B cell (primary cell): Measurements from ENCODE around the gene PYM1. TPM values are rescaled to one million over a fixed set of nuclear protein-coding genes. Genes with fewer than 3 reads are reported as not detected.

ENCODE experiments used
- ATAC-seq: fragments of 200-7000 bp; cut with Tn5 transposase; one replicate; pipeline ENCODE4 v1.10.0; 2021; ENCODE audit warnings: low read depth, mild to moderate bottlenecking, moderate number of reproducible peaks, moderate library complexity
- CTCF ChIA-PET: fragments of 350-600 bp; sonication (Branson Sonifier 250); formaldehyde crosslinking; loops from one replicate; lab custom pipeline; 2021; ENCODE audit warnings: antibody characterized with exemption, inconsistent platforms; lab: Charles Lee
- POLR2A ChIA-PET: fragments of 350-600 bp; sonication (Branson Sonifier 250); formaldehyde crosslinking; loops from one replicate; lab custom pipeline; 2021; ENCODE audit warnings: antibody characterized with exemption; lab: Charles Lee
- DNase-seq: peaks from one replicate; pipeline ENCODE4 v3.0.0; 2013
- H2AFZ ChIP-seq: 2 replicates; pipeline ENCODE4 v1.6.1; 2012; ENCODE audit warnings: mild to moderate bottlenecking, low read depth, low read length; ENCODE audit not compliant: insufficient read depth, poor library complexity, severe bottlenecking
- H3K27ac ChIP-seq, 2 donors: 1 replicate in 1 of 2; 2 replicates in 1 of 2; pipeline ENCODE4 v1.5.1; 2012 to 2013; ENCODE audit warnings: low read length in 2 of 2, mild to moderate bottlenecking in 2 of 2, moderate library complexity in 1 of 2
- H3K27me3 ChIP-seq, 4 experiments: fragments of 200-600 bp in 1 of 4; sonication (generic) in 1 of 4; replicated peaks in 1 of 4; 1 replicate in 2 of 4; 2 replicates in 2 of 4; pipeline versions ENCODE4 v1.6.1 to v1.7.0; 2013 to 2016; ENCODE audit warnings: low read length in 3 of 4, mild to moderate bottlenecking in 2 of 4, mixed read lengths in 1 of 4, moderate library complexity in 1 of 4; ENCODE audit not compliant: insufficient read depth in 4 of 4, control insufficient read depth in 3 of 4; ENCODE audit errors: control extremely low read depth in 1 of 4
- H3K36me3 ChIP-seq, 2 experiments: replicated peaks in 1 of 2; 1 replicate in 1 of 2; 2 replicates in 1 of 2; pipeline versions ENCODE4 v1.6.1 to v1.7.1; 2013; ENCODE audit warnings: low read length in 1 of 2; ENCODE audit not compliant: insufficient read depth in 2 of 2, control insufficient read depth in 1 of 2; ENCODE audit errors: control extremely low read depth in 1 of 2, extremely low read depth in 1 of 2
- H3K4me1 ChIP-seq, 2 donors: fragments of 200-600 bp in 1 of 2; sonication (generic) in 1 of 2; 1 replicate in 1 of 2; 2 replicates in 1 of 2; pipeline versions ENCODE4 v1.5.1 to v1.6.1; 2013 to 2017; ENCODE audit warnings: low read length in 2 of 2; ENCODE audit not compliant: control insufficient read depth in 2 of 2, insufficient read depth in 2 of 2
- H3K4me2 ChIP-seq: replicated peaks from 2 replicates; pipeline ENCODE3; 2012; ENCODE audit warnings: mild to moderate bottlenecking, low read depth, low read length; ENCODE audit not compliant: poor library complexity, severe bottlenecking
- H3K4me3 ChIP-seq, 5 experiments: fragments of 200-600 bp in 1 of 5; sonication (generic) in 1 of 5; 1 replicate in 3 of 5; 2 replicates in 2 of 5; pipeline versions ENCODE4 v1.5.1 to v1.7.0; 2011 to 2016; ENCODE audit warnings: low read length in 4 of 5, mild to moderate bottlenecking in 4 of 5, low read depth in 2 of 5, control low read depth in 1 of 5, moderate library complexity in 1 of 5; ENCODE audit not compliant: insufficient read depth in 1 of 5; ENCODE audit errors: control extremely low read depth in 1 of 5, extremely low read depth in 1 of 5
- H3K79me2 ChIP-seq: fragments of 200-600 bp; sonication (generic); one replicate; pipeline ENCODE4 v1.6.0; 2016; ENCODE audit warnings: low read length; ENCODE audit not compliant: control insufficient read depth, insufficient read depth
- H3K9ac ChIP-seq: fragments of 200-600 bp; sonication (generic); 2 replicates; pipeline ENCODE4 v1.6.1; 2017; ENCODE audit warnings: mild to moderate bottlenecking, low read length, moderate library complexity
- H3K9me3 ChIP-seq, 3 donors: one replicate each; pipeline versions ENCODE4 v1.6.1 to v1.7.1; 2013; ENCODE audit warnings: low read length in 2 of 3; ENCODE audit not compliant: control insufficient read depth in 2 of 3, insufficient read depth in 1 of 3; ENCODE audit errors: control extremely low read depth in 1 of 3
- H4K20me1 ChIP-seq: 2 replicates; pipeline ENCODE4 v1.6.0; 2012; ENCODE audit warnings: mild to moderate bottlenecking, low read length; ENCODE audit not compliant: insufficient read depth, control insufficient read depth, poor library complexity, severe bottlenecking
- H3K27ac Mint-ChIP-seq: one replicate; pipeline ENCODE4 v1.8.0; 2021; ENCODE audit warnings: mixed read lengths
- H3K27me3 Mint-ChIP-seq: one replicate; pipeline ENCODE4 v1.8.0; 2021; ENCODE audit warnings: mixed read lengths
- H3K4me1 Mint-ChIP-seq: one replicate; pipeline ENCODE4 v1.8.0; 2021; ENCODE audit warnings: mixed read lengths
- H3K4me3 Mint-ChIP-seq: one replicate; pipeline ENCODE4 v1.8.0; 2021; ENCODE audit warnings: mixed read lengths
- H3K9me3 Mint-ChIP-seq: one replicate; pipeline ENCODE4 v1.8.0; 2022; ENCODE audit warnings: mixed read lengths; ENCODE audit not compliant: insufficient read depth
- CTCF ChIP-seq: fragments of 200-600 bp; IDR thresholded peaks from one replicate; pipeline ENCODE4 v1.8.0; 2022; ENCODE audit warnings: antibody characterized with exemption, mild to moderate bottlenecking
- EZH2 ChIP-seq: IDR thresholded peaks from 2 replicates; pipeline ENCODE4 v1.6.1; 2012; ENCODE audit warnings: borderline replicate concordance, low read depth, mild to moderate bottlenecking, moderate library complexity, low read length; ENCODE audit not compliant: insufficient read depth, poor library complexity, severe bottlenecking
- WGBS: methylation state at CpG from one replicate; pipeline ENCODE4 v1.1.5; 2013; ENCODE audit warnings: missing lambda C conversion rate; ENCODE audit not compliant: insufficient coverage; 5-methylcytosine and 5-hydroxymethylcytosine counted together
- intact Hi-C: fragments of 100-400 bp; cut with micrococcal nuclease; formaldehyde crosslinking; loops from one replicate; pipeline ENCODE4 v1.10.0; 2022
- polyA plus RNA-seq: library from polyadenylated mRNA; depleted of rRNA; stranded (reverse); fragments of >200 nt; gene quantifications from 2 replicates; pipeline ENCODE4 v1.2.3, GENCODE V29; 2012
- total RNA-seq, 2 donors: library from RNA; stranded (reverse); fragments of 120-200 nt in 1 of 2; gene quantifications; 1 replicate in 1 of 2; 2 replicates in 1 of 2; pipeline versions ENCODE4 v1.2.3 to v1.2.4, GENCODE V29; 2013 to 2022

Gene PYM1
- total and polyA plus RNA-seq, 2 donors (not counting 1 experiment from before 2014, with no cell fraction given): 22.5 to 39.2 TPM

DNA sequence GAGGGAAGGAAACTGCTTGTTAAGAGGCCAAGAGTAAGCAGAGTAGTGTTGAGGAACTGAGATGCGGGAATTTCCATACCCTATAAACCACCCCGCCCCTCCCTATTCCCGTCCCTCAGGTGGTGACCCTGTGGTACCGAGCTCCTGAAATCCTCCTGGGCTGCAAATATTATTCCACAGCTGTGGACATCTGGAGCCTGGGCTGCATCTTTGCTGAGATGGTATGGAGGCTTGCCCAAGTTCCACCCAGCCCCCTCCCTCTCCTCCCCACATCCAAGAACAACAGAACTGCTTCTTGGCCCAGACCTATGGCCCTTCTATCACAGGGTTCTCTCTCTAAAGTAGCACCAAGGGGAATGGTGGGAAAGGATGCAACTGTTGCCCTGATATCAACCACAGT is 41.7 kb upstream of the PYM1 start:
- POLR2A ChIA-PET: no interaction called here
- WGBS: no CpG with 5 or more reads among the region's 4 CpGs

More for the DNA sequence above, 41.7 kb upstream of the PYM1 start:
- Mint-ChIP-seq H3K9me3 (no peaks in the 10 kb centered on the region), H3K27ac (peak overlapping the region; percentile 21), H3K4me1 (peaks cover 34% of the 10 kb centered on the region), H3K4me3 (no peak overlapping the region), H3K27me3 (no peaks in the 10 kb centered on the region)
- intact Hi-C loops: no loop called here
- Histone ChIP-seq H4K20me1 (no peaks in the 10 kb centered on the region), H3K9me3 (no peaks in the 10 kb centered on the region), H3K4me3 (no peak overlapping the region), H3K79me2 (peaks cover 26% of the 10 kb centered on the region), H3K4me1 (peaks cover 23 to 26% of the 10 kb centered on the region in 2 donors), H3K27ac (no peak overlapping the region), H3K4me2 (no peak overlapping the region), H3K9ac (no peak overlapping the region), H2AFZ (no peak overlapping the region), H3K27me3 (no peaks in the 10 kb centered on the region), H3K36me3 (no peaks in the 10 kb centered on the region)
- TF ChIP-seq EZH2 (no peak), CTCF (no peak)
- ATAC-seq: no peak
- CTCF ChIA-PET: interaction anchor here (1.1 kb wide), 1 partner anchor 27 kb away, joined by 3 read pairs; no protein-coding TSS in a partner anchor
- DNase-seq: no peak
